GM10847 (cell line): ENCODE measurements around the gene SS18L1.

Experiments used
- POLR2A ChIP-seq: IDR thresholded peaks from 2 replicates; pipeline ENCODE4 v1.6.1; 2011; ENCODE audit not compliant: insufficient read length; ENCODE audit errors: extremely low read depth

Gene SS18L1

GRCh38 chr20:62141397-62142251 lies 1.9 kb upstream of the SS18L1 start:
- no peak for TF ChIP-seq POLR2A

- no peak for TF ChIP-seq POLR2A
These were observed 1.1 kb upstream of the SS18L1 start for GRCh38 chr20:62142252-62143080.

- no peak for TF ChIP-seq POLR2A
These were observed 622 bp downstream of the SS18L1 start for GRCh38 chr20:62143957-62144825.

- no peak for TF ChIP-seq POLR2A
These were observed 2.1 kb downstream of the SS18L1 start for GRCh38 chr20:62145688-62146018.

- no peak for TF ChIP-seq POLR2A
These were observed 2.6 kb downstream of the SS18L1 start for GRCh38 chr20:62146019-62146755.

- TF ChIP-seq POLR2A = no peak
These were observed 3.6 kb downstream of the SS18L1 start for GRCh38 chr20:62147125-62147524.

- TF ChIP-seq POLR2A = no peak
These were observed 4.0 kb downstream of the SS18L1 start for GRCh38 chr20:62147528-62147927.

GRCh38 chr20:62148908-62149314 lies 5.3 kb downstream of the SS18L1 start:
- no peak for TF ChIP-seq POLR2A

GRCh38 chr20:62149532-62150309 lies 6.2 kb downstream of the SS18L1 start:
- TF ChIP-seq POLR2A = no peak

- no peak for TF ChIP-seq POLR2A
These were observed 6.7 kb downstream of the SS18L1 start for GRCh38 chr20:62150310-62150575.

GRCh38 chr20:62151225-62151624 lies 7.7 kb downstream of the SS18L1 start:
- TF ChIP-seq POLR2A = no peak

- TF ChIP-seq POLR2A = no peak
These were observed 8.3 kb downstream of the SS18L1 start for GRCh38 chr20:62151835-62152364.

- TF ChIP-seq POLR2A = no peak
These were observed 12.1 kb downstream of the SS18L1 start for GRCh38 chr20:62155428-62156253.

- TF ChIP-seq POLR2A = no peak
These were observed 12.6 kb downstream of the SS18L1 start for GRCh38 chr20:62156254-62156556.
